CD4-positive, alpha-beta T cell treated with Interleukin-10 for 1 hour (primary cell): ENCODE data around the gene PCBP1.
"Not testable (repeated sequence)": the region's sequence is repeated elsewhere in the genome, so short reads cannot be mapped to it uniquely, and the experiment has no call there.

ENCODE experiments used
- DNase-seq: peaks from one replicate; pipeline ENCODE4 v3.0.0-alpha.2; 2020

Gene PCBP1

GRCh38 chr2:70086838-70087701 lies at the start of gene PCBP1:
Gene PCBP1 (plus strand): TSS chr2:70087477. CDS start chr2:70087744, 267 bp downstream.
- DNase-seq, result peak; percentile 96

GRCh38 chr2:70039366-70039765 lies 47.9 kb upstream of the PCBP1 start:
- DNase-seq, result no peak

- DNase-seq, result no peak
Observed at GRCh38 chr2:70041663-70042062, 45.6 kb upstream of the PCBP1 start.

- DNase-seq, result no peak
Observed at GRCh38 chr2:70042246-70042645, 45.0 kb upstream of the PCBP1 start.

DNA sequence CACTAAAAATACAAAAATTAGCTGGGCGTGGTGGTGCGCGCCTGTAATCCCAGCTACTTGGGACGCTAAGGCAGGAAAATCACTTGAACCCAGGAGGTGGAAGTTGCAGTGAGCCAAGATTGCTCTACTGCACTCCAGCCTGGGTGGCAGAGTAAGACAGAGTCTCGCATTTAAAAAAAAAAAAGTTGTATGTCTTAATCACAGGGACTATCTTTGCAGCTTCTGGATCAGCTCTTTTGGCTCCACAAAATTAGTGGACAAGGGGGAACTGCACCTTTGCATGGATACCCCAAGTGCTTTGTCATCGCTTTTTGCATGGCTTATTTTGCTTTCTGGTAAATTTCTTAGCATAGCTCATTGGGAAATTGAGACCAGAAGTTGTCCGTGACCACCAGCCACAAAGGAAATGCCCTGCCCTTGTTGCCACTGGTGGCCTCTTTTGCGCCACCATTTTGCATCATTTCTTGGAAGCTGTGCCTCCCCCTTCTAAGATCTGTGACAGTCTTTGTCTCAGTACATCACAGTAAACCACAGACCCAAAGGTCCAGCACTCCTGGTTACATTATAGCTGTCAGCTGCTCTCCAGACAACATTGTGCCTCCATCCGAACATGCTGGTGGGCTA lies 43.9 kb upstream of the PCBP1 start:
- peak; percentile 72 for DNase-seq

DNA sequence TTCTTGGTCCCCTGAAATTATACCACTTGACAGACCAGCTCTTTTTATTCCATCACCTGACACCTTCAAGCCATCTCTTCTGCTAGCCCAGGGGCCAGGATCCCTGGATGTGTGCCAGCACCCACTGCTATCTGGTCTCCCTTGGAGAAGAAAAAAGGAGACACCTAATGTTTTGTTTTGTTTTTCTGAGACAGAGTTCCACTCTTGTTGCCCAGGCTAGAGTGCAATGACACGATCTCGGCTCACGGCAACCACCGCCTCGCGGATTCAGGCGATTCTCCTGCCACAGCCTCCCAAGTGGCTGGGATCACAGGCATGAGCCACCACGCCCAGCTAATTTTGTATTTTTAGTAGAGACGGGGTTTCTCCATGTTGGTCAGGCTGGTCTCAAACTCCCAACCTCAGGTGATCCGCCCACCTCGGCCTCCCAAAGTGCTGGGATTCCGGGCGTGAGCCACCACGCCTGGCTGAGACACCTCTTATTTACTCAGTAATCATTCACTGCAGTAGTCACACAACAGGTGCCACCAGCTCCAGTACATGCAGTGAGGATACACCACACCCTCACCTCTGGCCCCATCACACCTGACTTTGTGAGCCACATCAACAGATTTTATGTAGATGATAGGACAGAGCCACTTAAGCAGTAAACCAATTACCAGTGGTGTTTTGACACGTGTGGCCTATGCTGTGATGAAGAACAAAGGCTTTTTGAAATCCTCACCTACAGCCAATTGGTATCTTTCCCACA lies 42.8 kb upstream of the PCBP1 start:
- peak; percentile 16 for DNase-seq

- no peak for DNase-seq
Observed at GRCh38 chr2:70045405-70045804, 41.9 kb upstream of the PCBP1 start.

- DNase-seq, result no peak
Observed at GRCh38 chr2:70045932-70046331, 41.3 kb upstream of the PCBP1 start.

- DNase-seq, result no peak
Observed at GRCh38 chr2:70046534-70046933, 40.7 kb upstream of the PCBP1 start.

GRCh38 chr2:70047451-70047850 lies 39.8 kb upstream of the PCBP1 start:
- no peak for DNase-seq

GRCh38 chr2:70049255-70049654 lies 38.0 kb upstream of the PCBP1 start:
- DNase-seq, result no peak

DNA sequence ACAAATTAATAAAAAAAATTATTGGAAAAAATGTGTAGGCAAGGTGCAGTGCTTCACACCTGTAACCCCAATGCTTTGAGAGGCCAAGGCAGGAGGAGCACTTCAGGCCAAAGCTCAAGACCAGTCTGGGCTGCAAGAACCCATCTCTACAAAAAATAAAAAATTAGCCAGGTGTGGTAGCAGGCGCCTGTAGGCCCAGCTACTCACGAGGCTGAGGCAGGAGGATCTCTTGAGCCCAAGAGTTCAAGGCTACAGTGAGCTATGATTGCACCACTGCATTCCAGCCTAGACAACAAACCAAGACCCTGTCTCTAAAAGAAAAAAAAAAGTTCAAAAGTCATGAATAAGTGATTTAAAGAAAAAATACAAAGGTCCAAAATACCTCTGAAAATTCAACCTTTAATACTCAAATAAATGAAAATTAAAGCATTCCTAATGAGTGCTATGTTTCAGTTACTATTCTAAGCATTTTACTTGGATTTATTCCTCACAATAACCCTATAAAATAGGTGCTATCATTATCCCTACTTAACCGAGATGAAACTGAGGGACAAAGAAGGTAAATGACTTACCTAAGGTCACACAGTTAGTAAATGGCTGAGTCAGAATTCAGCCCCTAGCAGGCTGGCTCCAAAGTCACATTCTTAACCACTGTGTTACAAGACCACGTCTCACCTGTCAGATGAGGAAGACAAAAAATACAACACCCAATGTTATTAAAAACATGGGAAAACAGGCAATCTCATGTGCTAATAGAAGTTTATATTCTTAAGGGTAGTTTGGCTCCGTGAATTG lies 36.4 kb upstream of the PCBP1 start:
- DNase-seq, result no peak

DNA sequence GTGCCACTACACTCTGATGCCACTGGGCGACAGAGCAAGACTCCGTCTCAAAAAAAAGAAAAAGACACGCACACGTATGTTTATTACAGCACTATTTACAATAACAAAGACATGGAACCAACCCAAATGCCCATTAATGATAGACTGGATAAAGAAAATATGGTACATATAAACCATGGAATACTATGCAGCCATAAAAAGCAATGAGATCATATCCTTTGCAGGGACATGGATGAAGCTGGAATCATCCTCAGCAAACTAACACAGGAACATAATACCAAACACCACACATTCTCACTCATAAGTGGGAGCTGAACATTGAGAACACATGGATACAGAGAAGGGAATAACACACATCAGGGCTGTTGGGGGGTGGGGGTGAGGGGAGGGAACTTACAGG lies 32.0 kb upstream of the PCBP1 start:
- not testable (repeated sequence) for DNase-seq

DNA sequence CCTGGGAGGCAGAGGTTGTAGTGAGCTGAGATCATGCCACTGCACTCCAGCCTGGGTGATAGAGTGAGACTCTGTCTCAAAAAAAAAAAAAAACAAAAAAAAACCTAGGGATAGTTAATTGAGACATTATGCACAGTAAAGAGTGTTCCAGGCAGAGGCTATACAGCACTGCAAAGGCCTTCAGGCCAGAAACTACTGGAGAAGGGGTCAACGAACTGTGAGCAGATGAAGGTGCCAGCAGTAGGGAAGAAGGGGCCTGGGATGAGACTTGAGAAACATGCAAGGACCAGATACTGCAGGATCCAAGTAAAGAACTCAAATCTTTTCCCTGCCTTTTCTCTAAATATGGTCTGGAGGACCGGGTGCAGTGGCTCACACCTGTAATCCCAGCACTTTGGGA lies 26.0 kb upstream of the PCBP1 start:
- DNase-seq, result no peak

DNA sequence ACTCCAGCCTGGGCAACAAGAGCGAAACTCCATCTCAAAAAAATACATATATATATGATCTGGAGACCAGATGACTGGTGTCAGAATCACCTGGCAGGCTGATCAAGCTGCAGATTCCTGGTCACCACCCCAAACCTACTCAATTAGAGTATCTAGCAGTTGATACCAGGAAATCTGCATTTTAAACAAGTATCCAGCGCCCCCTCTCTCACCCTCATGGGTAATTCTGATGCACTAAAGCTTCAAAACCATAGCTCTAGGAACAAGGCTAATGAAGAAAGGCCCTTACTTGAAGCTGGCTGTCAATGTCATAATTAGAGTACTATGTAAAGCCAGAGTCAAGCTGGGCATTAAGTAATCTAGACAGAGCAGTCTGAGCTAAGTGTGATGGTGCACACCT lies 25.0 kb upstream of the PCBP1 start:
- no peak for DNase-seq

GRCh38 chr2:70068119-70068518 lies 19.2 kb upstream of the PCBP1 start:
- DNase-seq, result no peak

- peak; percentile 92 for DNase-seq
Observed at GRCh38 chr2:70069049-70069448, 18.2 kb upstream of the PCBP1 start.

DNA sequence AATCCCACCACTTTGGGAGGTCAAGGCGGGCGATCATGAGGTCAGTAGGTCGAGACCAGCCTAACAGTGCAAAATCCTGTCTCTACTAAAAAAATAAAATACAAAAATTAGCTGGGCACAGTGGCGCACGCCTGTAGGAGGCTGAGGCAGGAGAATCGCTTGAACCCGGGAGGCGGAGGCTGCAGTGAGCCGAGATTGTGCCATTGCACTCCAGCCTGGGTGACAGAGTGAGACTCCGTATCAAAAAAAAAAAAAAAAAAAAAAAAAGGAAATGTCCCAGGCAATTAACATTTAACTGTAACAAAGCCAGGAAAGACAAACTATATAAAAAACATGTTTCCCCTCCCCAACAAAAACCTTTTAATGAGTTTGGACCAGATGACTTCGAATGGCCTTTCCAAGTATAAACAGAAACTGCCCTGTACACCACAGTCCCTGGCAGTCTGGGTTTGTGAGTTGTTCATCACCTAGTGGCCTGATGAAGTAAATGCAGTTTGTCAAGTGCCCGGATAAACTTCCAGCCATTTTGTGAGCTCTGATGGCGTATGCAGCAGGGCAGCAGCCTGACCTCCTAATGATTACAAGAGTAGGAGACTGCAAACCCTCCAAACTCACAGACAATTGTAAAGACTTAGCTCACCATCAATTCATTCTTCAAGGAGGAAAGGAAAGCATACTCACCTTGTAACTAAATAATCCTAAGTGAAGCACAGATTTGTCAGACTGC lies 16.6 kb upstream of the PCBP1 start:
- DNase-seq, result peak; percentile 89

GRCh38 chr2:70073493-70073892 lies 13.8 kb upstream of the PCBP1 start:
- DNase-seq, result no peak

DNA sequence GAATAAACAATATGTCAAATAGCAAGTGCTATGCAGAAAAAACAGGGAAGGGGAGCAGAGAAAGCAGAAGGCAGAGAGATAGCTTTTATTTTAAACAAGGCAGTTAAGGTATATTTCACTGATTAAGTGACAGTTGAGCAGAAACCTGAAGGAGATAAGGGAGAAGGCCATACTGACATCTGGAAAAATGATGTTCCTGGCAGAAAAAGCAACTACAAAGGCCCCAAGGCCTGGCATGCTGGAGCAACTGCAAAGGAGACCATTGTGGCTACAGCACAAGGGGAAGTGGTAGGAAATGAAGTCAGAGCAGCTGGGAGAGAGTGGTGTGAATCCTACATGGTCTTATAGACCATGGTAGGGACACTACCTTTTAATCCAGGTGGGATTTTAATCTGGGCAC lies 8.9 kb upstream of the PCBP1 start:
- DNase-seq, result no peak

DNA sequence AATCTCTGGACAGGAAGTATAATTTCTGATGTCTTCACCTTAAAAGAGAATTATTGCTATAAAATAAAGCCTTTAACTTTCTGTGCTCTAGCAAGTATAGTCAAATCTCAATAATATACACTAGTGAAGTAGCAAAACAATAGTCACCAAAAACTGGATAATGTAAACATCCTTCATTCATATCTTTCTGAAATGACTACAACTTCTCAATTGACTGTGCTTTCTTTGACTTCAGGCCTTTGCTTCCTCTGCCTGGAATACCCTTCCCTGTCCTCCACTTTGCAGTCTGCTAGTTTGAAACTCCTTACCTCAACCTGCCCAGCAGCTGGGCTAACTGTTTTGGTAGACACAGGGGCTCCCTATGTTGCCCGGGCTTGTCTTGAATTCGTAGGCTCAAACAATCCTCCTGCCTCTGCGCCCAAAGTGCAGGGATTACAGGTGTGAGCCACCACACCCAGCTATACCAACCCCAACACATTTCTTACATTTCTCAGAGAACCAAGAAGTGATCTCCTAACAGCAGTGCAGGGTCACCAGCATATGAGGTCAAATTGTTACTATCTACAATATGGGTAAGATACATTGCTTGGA lies 6.6 kb upstream of the PCBP1 start:
- no peak for DNase-seq

DNA sequence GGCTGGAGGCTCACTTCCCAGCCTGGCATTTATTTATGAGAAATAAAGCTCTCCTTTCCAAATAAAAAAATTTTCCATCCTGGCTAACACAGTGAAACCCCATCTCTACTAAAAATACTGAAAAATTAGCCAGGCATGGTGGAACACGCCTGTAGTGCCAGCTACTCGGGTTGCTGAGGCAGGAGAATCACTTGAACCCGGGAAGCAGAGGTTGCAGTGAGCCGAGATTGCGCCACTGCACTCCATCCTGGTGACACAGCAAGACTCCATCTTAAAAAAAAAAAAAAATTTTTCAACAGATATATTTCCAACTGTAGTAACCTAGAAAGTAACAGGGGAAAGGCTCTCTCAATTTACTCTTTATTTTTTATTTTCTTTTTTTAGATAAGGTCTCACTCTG lies 6.1 kb upstream of the PCBP1 start:
- no peak for DNase-seq
